Heart right ventricle (tissue), 16 donors: ENCODE measurements around the gene CBX6. TPM values are rescaled to one million over a fixed set of nuclear protein-coding genes. Genes with fewer than 3 reads are reported as not detected.

Experiments used
- ATAC-seq, 8 donors: fragments of 200-7000 bp; cut with Tn5 transposase; one replicate each; pipeline ENCODE4 v1.9.1; 2020; ENCODE audit warnings: mild to moderate bottlenecking in 8 of 8, moderate library complexity in 8 of 8, moderate number of reproducible peaks in 1 of 8
- DNase-seq, 2 donors: peaks; one replicate each; pipeline ENCODE4 v3.0.0-alpha.2; 2020
- H3K27ac ChIP-seq, 10 donors: fragments of 200-600 bp; sonication (generic) in 2 of 10; one replicate each; pipeline versions ENCODE4 v1.5.0 to v1.8.0; 2020 to 2022; ENCODE audit warnings: mild to moderate bottlenecking in 3 of 10
- H3K27me3 ChIP-seq, 7 donors: fragments of 200-600 bp; one replicate each; pipeline ENCODE4 v1.8.0; 2021 to 2022; ENCODE audit warnings: mild to moderate bottlenecking in 2 of 7
- H3K36me3 ChIP-seq, 9 donors: fragments of 200-600 bp; sonication (generic) in 1 of 9; one replicate each; pipeline versions ENCODE4 v1.5.0 to v1.8.0; 2020 to 2022; ENCODE audit warnings: mild to moderate bottlenecking in 2 of 9
- H3K4me1 ChIP-seq, 9 donors: fragments of 200-600 bp; sonication (generic) in 1 of 9; one replicate each; pipeline versions ENCODE4 v1.5.0 to v1.8.0; 2020 to 2022; ENCODE audit warnings: mild to moderate bottlenecking in 4 of 9
- H3K4me3 ChIP-seq, 10 donors: fragments of 200-600 bp; sonication (generic) in 2 of 10; one replicate each; pipeline versions ENCODE4 v1.5.0 to v1.8.0; 2020 to 2022; ENCODE audit warnings: mild to moderate bottlenecking in 7 of 10, moderate library complexity in 2 of 10
- H3K9me3 ChIP-seq, 11 donors: fragments of 200-600 bp in 10 of 11; sonication (generic) in 2 of 11; one replicate each; pipeline versions ENCODE4 v1.5.0 to v1.8.0; 2013 to 2022; ENCODE audit warnings: mild to moderate bottlenecking in 2 of 11, control low read depth in 1 of 11, moderate library complexity in 1 of 11
- WGBS, 2 donors: extraction: QIAGEN DNeasy Blood & Tissue Kit; methylation state at CpG; one replicate each; pipeline ENCODE4 v1.1.7; 2013; ENCODE audit warnings: inconsistent platforms in 1 of 2; 5-methylcytosine and 5-hydroxymethylcytosine counted together
- intact Hi-C, 10 donors: fragments of 100-400 bp; cut with DNase I; formaldehyde crosslinking; loops; one replicate each; pipeline versions ENCODE4 v1.11.1 to v1.14.2; 2022
- polyA plus RNA-seq, 2 donors: library from polyadenylated mRNA; stranded (reverse); fragments of 200-250 nt; gene quantifications; one replicate each; pipeline ENCODE4 v1.2.3, GENCODE V29; 2013
- total RNA-seq, 10 donors: library from RNA; stranded (reverse); fragmentation: NEBNext Ultra II Directional in 3 of 10; extraction: Animal tissue kit (Norgen Biotek cat#: 25700) in 3 of 10; gene quantifications; one replicate each; pipeline versions ENCODE4 v1.2.1 to v1.2.4, GENCODE V29; 2021 to 2023
- TF ChIP-seq, protein P1 (sequence below), 9 donors: fragments of 200-600 bp; sonication (generic) in 2 of 9; IDR thresholded peaks; one replicate each; pipeline versions ENCODE4 v1.5.0 to v1.8.0; 2021 to 2022; ENCODE audit warnings: antibody characterized with exemption in 9 of 9, mild to moderate bottlenecking in 5 of 9, moderate library complexity in 1 of 9
- donor health status: Arrhythmogenic right ventricular cardiomyopathy.
- donor health status: ischemic (EF 13 %, LVEDD 7.1; RV severe dilation, severe dysfunction).
- donor health status: healthy with polysubstance abuse.
- donor health status: DM: no; HTN: yes; CAD: no.
- donor health status: DM: no; HTN: no; CAD: no.
- donor health status: ischemic (EF 25% LVEDD 6.9; RV normal size, moderate dysfunction).
- donor health status: ischemic (EF 25% LVEDD 5.7; RV mildly dilated, moderate dysfunction).
- donor health status: healthy.
- donor health status: DM: yes; HTN: yes; CAD: no.
- donor health status: Ischemic cardiomyopathy.
- donor health status: ischemic (EF 35%, LVEDD 5.7; RV mildly dilated, moderate dysfunction).
- donor health status: nonischemic (EF 11% LVEDD 7.7; RV severe dilation, severe dysfunction).
- donor health status: DM: yes; HTN: yes; CAD: no.
- donor health status: PGD.
- donor health status: ischemic (EF 29% LVEDD 5.4; RV normal size, mild dysfunction).
- donor health status: nonischemic (EF 23%, LVEDD 6.1; RV moderate dilation, normal function).

The CBX6 gene
- total and polyA plus RNA-seq, 12 donors = 17.4 to 49.1 (median 35.1) TPM

DNA sequence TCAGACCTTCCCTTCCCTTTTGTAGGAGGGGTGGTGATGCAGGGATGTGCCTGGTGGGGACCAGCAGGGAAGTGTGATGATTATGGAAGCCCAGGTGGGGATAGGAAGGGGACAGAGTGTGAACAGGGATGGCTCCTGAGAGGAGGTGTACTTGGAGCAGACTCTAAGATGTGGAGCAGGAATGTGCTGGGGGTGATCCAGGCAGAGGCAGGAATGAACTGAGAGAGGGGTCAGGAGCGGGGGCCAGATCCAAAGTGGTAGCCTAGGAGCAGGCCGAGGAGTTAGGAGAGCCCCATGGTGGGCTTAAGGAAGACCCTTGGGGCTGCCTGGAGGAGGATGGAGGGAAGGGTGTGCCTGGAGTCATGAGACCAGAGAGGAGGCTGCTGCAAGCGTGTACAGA lies 31.9 kb downstream of the CBX6 start:
- no peak overlapping the region for H3K27ac ChIP-seq
- 82 to 87% methylated on average over 3 of the region's 3 CpGs for WGBS, 2 donors
- H3K9me3 ChIP-seq = no peaks in the 10 kb centered on the region
- no peak overlapping the region for H3K4me3 ChIP-seq
- H3K27me3 ChIP-seq = peaks cover 0 to 45% (median 13%) of the 10 kb centered on the region in 7 donors
- DNase-seq = no peak
- intact Hi-C loops = loop anchor here in 6 of 10 donors (5.0 to 10.0 kb wide), 7 partner anchors 43 to 73 kb away; partner anchors contain the start of gene DNAL4 (in 1 of the 6)
- no peaks in the 10 kb centered on the region for H3K36me3 ChIP-seq
- TF ChIP-seq, protein P1, sequence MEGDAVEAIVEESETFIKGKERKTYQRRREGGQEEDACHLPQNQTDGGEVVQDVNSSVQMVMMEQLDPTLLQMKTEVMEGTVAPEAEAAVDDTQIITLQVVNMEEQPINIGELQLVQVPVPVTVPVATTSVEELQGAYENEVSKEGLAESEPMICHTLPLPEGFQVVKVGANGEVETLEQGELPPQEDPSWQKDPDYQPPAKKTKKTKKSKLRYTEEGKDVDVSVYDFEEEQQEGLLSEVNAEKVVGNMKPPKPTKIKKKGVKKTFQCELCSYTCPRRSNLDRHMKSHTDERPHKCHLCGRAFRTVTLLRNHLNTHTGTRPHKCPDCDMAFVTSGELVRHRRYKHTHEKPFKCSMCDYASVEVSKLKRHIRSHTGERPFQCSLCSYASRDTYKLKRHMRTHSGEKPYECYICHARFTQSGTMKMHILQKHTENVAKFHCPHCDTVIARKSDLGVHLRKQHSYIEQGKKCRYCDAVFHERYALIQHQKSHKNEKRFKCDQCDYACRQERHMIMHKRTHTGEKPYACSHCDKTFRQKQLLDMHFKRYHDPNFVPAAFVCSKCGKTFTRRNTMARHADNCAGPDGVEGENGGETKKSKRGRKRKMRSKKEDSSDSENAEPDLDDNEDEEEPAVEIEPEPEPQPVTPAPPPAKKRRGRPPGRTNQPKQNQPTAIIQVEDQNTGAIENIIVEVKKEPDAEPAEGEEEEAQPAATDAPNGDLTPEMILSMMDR (IDR thresholded peaks at IDR 0.05) = no peak
- ATAC-seq = no peak
- peaks cover 3 to 20% (median 12%) of the 10 kb centered on the region in 9 donors for H3K4me1 ChIP-seq

GRCh38 chr22:38839686-38840085 lies 32.3 kb downstream of the CBX6 start:
- Histone ChIP-seq H3K36me3 (no peaks in the 10 kb centered on the region), H3K4me1 (peaks cover 3 to 19% (median 12%) of the 10 kb centered on the region in 9 donors), H3K27me3 (peaks cover 0 to 40% (median 13%) of the 10 kb centered on the region in 7 donors), H3K4me3 (no peak overlapping the region), H3K9me3 (no peaks in the 10 kb centered on the region), H3K27ac (no peak overlapping the region)
- DNase-seq (no peak), ATAC-seq (no peak)
- WGBS, 2 donors = 89 to 93% methylated on average over 1 of the region's 1 CpG
- TF ChIP-seq, protein P1 (IDR thresholded peaks at IDR 0.05) = no peak
- intact Hi-C loops = loop anchor here in 6 of 10 donors (5.0 to 10.0 kb wide), 7 partner anchors 42 to 72 kb away; partner anchors contain the start of gene DNAL4 (in 1 of the 6)

- Histone ChIP-seq H3K27me3 (peaks cover 0 to 23% (median 12%) of the 10 kb centered on the region in 7 donors), H3K36me3 (no peaks in the 10 kb centered on the region), H3K4me1 (peaks cover 0 to 11% (median 2%) of the 10 kb centered on the region in 9 donors), H3K27ac (no peak overlapping the region), H3K9me3 (no peaks in the 10 kb centered on the region), H3K4me3 (no peak overlapping the region)
- WGBS, 2 donors = 86 to 89% methylated on average over 6 of the region's 6 CpGs
- TF ChIP-seq, protein P1 (IDR thresholded peaks at IDR 0.05) = no peak
- no peak for DNase-seq
- no peak for ATAC-seq
- intact Hi-C loops = no loop called here
These were observed 34.5 kb downstream of the CBX6 start for GRCh38 chr22:38837414-38837928.

DNA sequence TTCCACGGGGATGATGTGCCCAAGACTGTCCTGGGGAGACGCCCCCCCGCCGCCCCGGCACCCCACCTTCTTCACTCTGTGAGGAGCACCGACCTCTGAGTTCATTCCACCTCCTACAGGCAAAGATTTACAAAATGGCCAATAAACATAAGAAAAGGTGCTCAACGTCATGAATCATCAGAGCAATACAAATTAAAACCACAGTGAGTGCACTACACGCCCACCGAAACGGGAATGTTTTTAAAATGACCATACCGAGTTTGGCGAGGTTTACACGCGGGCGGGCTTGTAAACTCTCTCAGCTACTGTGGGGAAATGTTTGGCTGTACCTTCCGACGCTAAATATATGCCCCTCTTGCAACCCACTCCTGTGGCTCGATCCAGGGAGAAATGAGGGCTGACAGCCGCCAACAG lies 36.1 kb downstream of the CBX6 start:
- no peaks in the 10 kb centered on the region for H3K9me3 ChIP-seq
- no peaks in the 10 kb centered on the region for H3K4me1 ChIP-seq
- H3K4me3 ChIP-seq = no peak overlapping the region
- ATAC-seq (no peak), DNase-seq (no peak)
- 69% methylated on average over 19 of the region's 19 CpGs for WGBS, 2 donors
- no peak overlapping the region for H3K27ac ChIP-seq
- peaks cover 0 to 8% (median 0%) of the 10 kb centered on the region in 7 donors for H3K27me3 ChIP-seq
- intact Hi-C loops = no loop called here
- TF ChIP-seq, protein P1 (IDR thresholded peaks at IDR 0.05) = no peak
- no peaks in the 10 kb centered on the region for H3K36me3 ChIP-seq
